ENCODE measurements around the gene ULK4. TPM values are rescaled to one million over a fixed set of nuclear protein-coding genes. Genes with fewer than 3 reads are reported as not detected.

The ULK4 gene
- total RNA-seq, 2 experiments from 2014 or later = 6.8 to 6.9 TPM

GRCh38 chr3:41915353-41915752 is 46.5 kb downstream of the ULK4 start:
- no peaks in the 10 kb centered on the region for H3K4me1 Mint-ChIP-seq (ENCODE audit: low read depth)
- H3K27ac Mint-ChIP-seq = no peak overlapping the region
- intact Hi-C loops (cut with micrococcal nuclease) = no loop called here
- H3K27me3 Mint-ChIP-seq = no peaks in the 10 kb centered on the region
- CTCF ChIA-PET = no interaction called here
- no peaks in the 10 kb centered on the region for H3K9me3 Mint-ChIP-seq
- DNase-seq = no peak
- ATAC-seq = no peak
- H3K36me3 Mint-ChIP-seq (ENCODE audit: low read depth) = peaks cover 2% of the 10 kb centered on the region
- TF ChIP-seq CTCF (IDR thresholded peaks at IDR 0.05) = no peak
- H3K4me3 Mint-ChIP-seq = no peak overlapping the region
- POLR2A ChIA-PET = no interaction called here

GRCh38 chr3:41912280-41912679 is 49.6 kb downstream of the ULK4 start:
- TF ChIP-seq CTCF (IDR thresholded peaks at IDR 0.05) = no peak
- CTCF ChIA-PET = no interaction called here

GRCh38 chr3:41907330-41908073 is 54.4 kb downstream of the ULK4 start:
- ChIA-PET CTCF (interaction anchor here (1.1 to 3.1 kb wide), 2 partner anchors 17 to 192 kb away, joined by 3 to 15 read pairs; no protein-coding TSS in a partner anchor), POLR2A (no interaction called here)
- ATAC-seq (no peak), DNase-seq (no peak)
- TF ChIP-seq CTCF (IDR thresholded peaks at IDR 0.05) = no peak
- Mint-ChIP-seq H3K27me3 (no peaks in the 10 kb centered on the region), H3K27ac (no peak overlapping the region), H3K4me3 (no peak overlapping the region), H3K36me3 (ENCODE audit: low read depth) (peaks cover 5% of the 10 kb centered on the region), H3K9me3 (no peaks in the 10 kb centered on the region), H3K4me1 (ENCODE audit: low read depth) (no peaks in the 10 kb centered on the region)
- intact Hi-C loops (cut with micrococcal nuclease) = no loop called here

More at GRCh38 chr3:41912280-41912679, 49.6 kb downstream of the ULK4 start:
- DNase-seq (no peak), ATAC-seq (no peak)
- Mint-ChIP-seq H3K9me3 (no peaks in the 10 kb centered on the region), H3K4me3 (no peak overlapping the region), H3K27me3 (no peaks in the 10 kb centered on the region), H3K27ac (no peak overlapping the region), H3K4me1 (ENCODE audit: low read depth) (no peaks in the 10 kb centered on the region), H3K36me3 (ENCODE audit: low read depth) (peaks cover 4% of the 10 kb centered on the region)
- intact Hi-C loops (cut with micrococcal nuclease) = no loop called here
- POLR2A ChIA-PET = no interaction called here

- Mint-ChIP-seq H3K36me3 (ENCODE audit: low read depth) (peaks cover 10% of the 10 kb centered on the region), H3K27me3 (no peaks in the 10 kb centered on the region), H3K4me3 (no peak overlapping the region), H3K27ac (no peak overlapping the region), H3K4me1 (ENCODE audit: low read depth) (no peaks in the 10 kb centered on the region), H3K9me3 (no peaks in the 10 kb centered on the region)
- ChIA-PET POLR2A (no interaction called here), CTCF (interaction anchor here (0.9 to 1.6 kb wide), 3 partner anchors 145 to 199 kb away, joined by 3 to 9 read pairs (median 3); no protein-coding TSS in a partner anchor)
- DNase-seq (no peak), ATAC-seq (no peak)
- intact Hi-C loops (cut with micrococcal nuclease) = no loop called here
- no peak for TF ChIP-seq CTCF (IDR thresholded peaks at IDR 0.05)
Observed at GRCh38 chr3:41900265-41900664, 61.6 kb downstream of the ULK4 start.

- DNase-seq (no peak), ATAC-seq (no peak)
- no peaks in the 10 kb centered on the region for H3K9me3 Mint-ChIP-seq
- intact Hi-C loops (cut with micrococcal nuclease) = loop anchor here (10.0 kb wide), 1 partner anchor 296 kb away; no protein-coding TSS in a partner anchor
- no peaks in the 10 kb centered on the region for H3K27me3 Mint-ChIP-seq
- no peaks in the 10 kb centered on the region for H3K4me1 Mint-ChIP-seq (ENCODE audit: low read depth)
- H3K36me3 Mint-ChIP-seq (ENCODE audit: low read depth) = peaks cover 10% of the 10 kb centered on the region
- TF ChIP-seq CTCF (IDR thresholded peaks at IDR 0.05) = no peak
- H3K27ac Mint-ChIP-seq = no peak overlapping the region
- H3K4me3 Mint-ChIP-seq = no peak overlapping the region
- ChIA-PET POLR2A (no interaction called here), CTCF (no interaction called here)
Observed at GRCh38 chr3:41898631-41899030, 63.3 kb downstream of the ULK4 start.

Data from activated CD8-positive, alpha-beta T cell treated with anti-CD3 and anti-CD28 coated beads for 36 hours (primary cell).